Body of pancreas (tissue), 4 donors: ENCODE measurements around the gene OR12D1.

Experiments
- POLR2A ChIP-seq, 3 donors: fragments of 450-650 bp; IDR thresholded peaks; one replicate each; pipeline ENCODE4 v1.6.1; 2016; ENCODE audit warnings: antibody characterized with exemption in 3 of 3, mild to moderate bottlenecking in 2 of 3
- TF ChIP-seq, protein P1 (sequence below), 7 experiments: fragments of 450-650 bp in 4 of 7; fragments of 200-600 bp in 3 of 7; sonication (generic) in 3 of 7; IDR thresholded peaks; one replicate each; pipeline ENCODE4 v1.5.1; 2016 to 2019; ENCODE audit warnings: antibody characterized with exemption in 7 of 7

DNA sequence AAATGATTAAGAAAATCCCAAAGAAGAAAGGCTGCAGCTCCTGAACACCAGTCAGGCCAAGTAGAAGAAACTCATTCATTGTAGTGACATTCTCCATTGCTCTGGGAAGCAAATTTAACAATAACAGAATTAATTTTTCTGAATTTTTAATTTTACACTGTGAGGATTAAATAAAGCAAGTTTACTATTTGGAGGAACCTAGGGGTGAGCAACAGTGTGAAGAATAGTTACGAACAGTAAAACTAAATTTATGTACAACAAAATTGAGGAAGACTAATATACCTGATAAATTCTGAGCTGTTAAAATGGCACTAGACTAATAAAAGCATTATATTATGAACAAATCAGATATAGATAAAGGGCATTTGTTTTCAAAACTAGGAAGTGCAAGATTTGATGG is 39.5 kb upstream of the OR12D1 start, which contains the start of gene OR12D3:
- TF ChIP-seq, protein P1, sequence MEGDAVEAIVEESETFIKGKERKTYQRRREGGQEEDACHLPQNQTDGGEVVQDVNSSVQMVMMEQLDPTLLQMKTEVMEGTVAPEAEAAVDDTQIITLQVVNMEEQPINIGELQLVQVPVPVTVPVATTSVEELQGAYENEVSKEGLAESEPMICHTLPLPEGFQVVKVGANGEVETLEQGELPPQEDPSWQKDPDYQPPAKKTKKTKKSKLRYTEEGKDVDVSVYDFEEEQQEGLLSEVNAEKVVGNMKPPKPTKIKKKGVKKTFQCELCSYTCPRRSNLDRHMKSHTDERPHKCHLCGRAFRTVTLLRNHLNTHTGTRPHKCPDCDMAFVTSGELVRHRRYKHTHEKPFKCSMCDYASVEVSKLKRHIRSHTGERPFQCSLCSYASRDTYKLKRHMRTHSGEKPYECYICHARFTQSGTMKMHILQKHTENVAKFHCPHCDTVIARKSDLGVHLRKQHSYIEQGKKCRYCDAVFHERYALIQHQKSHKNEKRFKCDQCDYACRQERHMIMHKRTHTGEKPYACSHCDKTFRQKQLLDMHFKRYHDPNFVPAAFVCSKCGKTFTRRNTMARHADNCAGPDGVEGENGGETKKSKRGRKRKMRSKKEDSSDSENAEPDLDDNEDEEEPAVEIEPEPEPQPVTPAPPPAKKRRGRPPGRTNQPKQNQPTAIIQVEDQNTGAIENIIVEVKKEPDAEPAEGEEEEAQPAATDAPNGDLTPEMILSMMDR (IDR thresholded peaks at IDR 0.05) = no peak
- no peak for TF ChIP-seq POLR2A (IDR thresholded peaks at IDR 0.05)
